Smooth muscle cell (in vitro differentiated cells): Measurements from ENCODE around the gene LRP6. TPM values are rescaled to one million over a fixed set of nuclear protein-coding genes. Genes with fewer than 3 reads are reported as not detected.

Experiments
- DNase-seq: peaks from one replicate; lab custom pipeline; 2025; ENCODE audit not compliant: unreplicated experiment; lab: John Stamatoyannopoulos, UW
- H2AFZ ChIP-seq: fragments of 200-600 bp; sonication (generic); 2 replicates; pipeline ENCODE4 v1.6.0; 2016; ENCODE audit warnings: antibody characterized with exemption, low read depth, mild to moderate bottlenecking
- H3F3A ChIP-seq: fragments of 200-600 bp; sonication (generic); 2 replicates; pipeline ENCODE4 v1.6.0; 2017; ENCODE audit warnings: antibody characterized with exemption, low read depth
- H3K27ac ChIP-seq: fragments of 200-600 bp; sonication (generic); 2 replicates; pipeline ENCODE4 v1.5.1; 2016; ENCODE audit warnings: low read depth, mild to moderate bottlenecking
- H3K27me3 ChIP-seq: fragments of 200-600 bp; sonication (generic); 2 replicates; pipeline ENCODE4 v1.6.1; 2016; ENCODE audit warnings: low read depth, mild to moderate bottlenecking
- H3K36me3 ChIP-seq: fragments of 200-600 bp; sonication (generic); 2 replicates; pipeline ENCODE4 v1.5.1; 2016; ENCODE audit warnings: low read depth
- H3K4me1 ChIP-seq: fragments of 200-600 bp; sonication (generic); 2 replicates; pipeline ENCODE4 v1.5.1; 2016; ENCODE audit warnings: low read depth
- H3K4me2 ChIP-seq: fragments of 200-600 bp; sonication (generic); 2 replicates; pipeline ENCODE4 v1.6.0; 2016; ENCODE audit warnings: mild to moderate bottlenecking
- H3K4me3 ChIP-seq: fragments of 200-600 bp; sonication (generic); 2 replicates; pipeline ENCODE4 v1.5.1; 2016; ENCODE audit warnings: mild to moderate bottlenecking
- H3K79me2 ChIP-seq: fragments of 200-600 bp; sonication (generic); 2 replicates; pipeline ENCODE4 v1.6.0; 2016; ENCODE audit warnings: low read depth, mild to moderate bottlenecking
- H3K9ac ChIP-seq: fragments of 200-600 bp; sonication (generic); 2 replicates; pipeline ENCODE4 v1.6.0; 2016; ENCODE audit warnings: low read depth
- H3K9me3 ChIP-seq: fragments of 200-600 bp; sonication (generic); replicated peaks from 2 replicates; pipeline ENCODE4 v1.5.1; 2016; ENCODE audit warnings: low read depth
- H4K20me1 ChIP-seq: fragments of 200-600 bp; sonication (generic); 2 replicates; pipeline ENCODE4 v1.6.0; 2016; ENCODE audit warnings: low read depth
- CTCF ChIP-seq: fragments of 200-600 bp; sonication (generic); IDR thresholded peaks from 2 replicates; pipeline ENCODE4 v1.5.1; 2017; ENCODE audit warnings: borderline replicate concordance, mild to moderate bottlenecking, antibody characterized with exemption; ENCODE audit not compliant: insufficient read depth, poor library complexity, severe bottlenecking
- WGBS: methylation state at CpG from one replicate; pipeline ENCODE4 v1.1.7; 2016; ENCODE audit warnings: low lambda C conversion rate; 5-methylcytosine and 5-hydroxymethylcytosine counted together
- polyA plus RNA-seq: library from polyadenylated mRNA; unstranded; fragments of >200 nt; fragmentation: Nextera tagmentation; extraction: Ambion mirVana; gene quantifications from 2 replicates; pipeline ENCODE4 v1.2.1, GENCODE V29; 2016
- total RNA-seq: library from RNA; depleted of rRNA; stranded (reverse); fragments of >200 nt; gene quantifications from 2 replicates; pipeline ENCODE4 v1.2.3, GENCODE V29; 2014

Gene LRP6
- total and polyA plus RNA-seq, 2 experiments from 2014 or later: 10.6 to 21.1 TPM

DNA sequence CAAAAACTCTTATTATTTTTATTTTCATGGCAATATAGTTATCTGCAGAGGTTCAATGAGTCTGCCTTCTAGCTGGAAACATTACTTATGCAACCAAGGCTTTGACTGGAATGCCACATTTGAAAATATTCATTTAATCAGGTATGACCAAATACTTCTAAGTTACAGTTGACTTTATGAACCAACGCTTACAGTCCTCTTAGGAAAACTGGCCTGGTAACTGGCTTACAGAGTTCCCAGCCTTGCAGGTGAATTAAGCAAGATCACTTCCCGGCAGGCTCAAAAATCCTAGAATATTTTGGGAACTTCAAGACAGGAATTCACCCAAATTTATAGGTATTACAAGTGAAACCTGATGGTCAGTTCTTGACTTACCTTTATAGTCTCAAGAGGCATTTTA, 12.3 kb downstream of the LRP6 start:
- no peak for TF ChIP-seq CTCF
- peaks cover 83% of the 10 kb centered on the region for H3K79me2 ChIP-seq
- no peaks in the 10 kb centered on the region for H3K27me3 ChIP-seq
- no peak overlapping the region for H3K4me3 ChIP-seq
- DNase-seq: no peak
- no peak overlapping the region for H3K27ac ChIP-seq
- H3K9me3 ChIP-seq: no peaks in the 10 kb centered on the region
- no peak overlapping the region for H3K9ac ChIP-seq
- H3K4me1 ChIP-seq: peaks cover 5% of the 10 kb centered on the region
- H4K20me1 ChIP-seq: peaks cover 76% of the 10 kb centered on the region
- WGBS: 91% methylated on average over 2 of the region's 2 CpGs
- H3F3A ChIP-seq: no peaks in the 10 kb centered on the region
- no peak overlapping the region for H2AFZ ChIP-seq
- H3K36me3 ChIP-seq: no peaks in the 10 kb centered on the region
- H3K4me2 ChIP-seq: no peak overlapping the region

DNA sequence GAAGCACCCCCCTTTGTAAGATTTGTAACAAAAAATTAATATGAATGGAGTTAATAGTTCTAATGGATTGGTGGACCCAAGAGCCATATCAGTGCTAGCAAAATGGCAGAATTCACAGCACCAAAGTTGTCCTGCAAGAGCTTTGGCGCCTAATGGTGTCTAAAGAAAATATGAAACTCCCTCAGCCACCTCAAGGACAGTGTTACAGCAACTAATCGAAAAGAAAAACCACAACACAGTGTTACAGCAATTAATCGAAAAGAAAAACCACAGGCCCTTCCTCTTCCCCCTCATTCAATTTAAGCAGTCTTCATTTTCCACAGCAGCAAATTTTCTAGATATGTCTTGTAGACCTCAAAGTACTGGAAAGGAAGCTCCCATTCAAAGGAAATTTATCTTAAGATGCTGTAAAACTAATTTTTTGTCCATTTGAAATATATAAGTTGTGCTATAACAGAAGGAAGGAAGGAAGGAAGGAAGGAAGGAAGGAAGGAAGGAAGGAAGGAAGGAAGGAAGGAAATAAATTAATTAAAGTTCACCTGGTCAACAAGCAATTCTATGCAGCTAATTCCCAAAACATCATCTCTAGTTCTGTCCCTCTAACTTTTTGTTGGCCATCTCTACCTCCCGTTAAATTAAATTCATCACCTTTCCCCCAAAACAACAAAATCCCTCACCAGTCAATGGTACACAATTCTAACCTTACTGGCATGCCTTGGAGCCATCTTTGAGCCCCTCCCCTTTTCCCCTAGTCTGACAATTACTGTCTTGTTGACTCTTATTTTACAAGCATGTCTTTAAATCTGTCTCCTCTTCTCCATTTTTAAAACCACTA, 17.4 kb downstream of the LRP6 start:
- WGBS: 93% methylated on average over 4 of the region's 4 CpGs
- Histone ChIP-seq H3K4me1 (no peaks in the 10 kb centered on the region), H3K9me3 (no peaks in the 10 kb centered on the region), H3K79me2 (peaks cover 83% of the 10 kb centered on the region), H2AFZ (no peak overlapping the region), H3K36me3 (no peaks in the 10 kb centered on the region), H4K20me1 (peaks cover 75% of the 10 kb centered on the region), H3K27ac (no peak overlapping the region), H3K4me2 (no peak overlapping the region), H3F3A (no peaks in the 10 kb centered on the region), H3K27me3 (no peaks in the 10 kb centered on the region), H3K9ac (no peak overlapping the region), H3K4me3 (no peak overlapping the region)
- DNase-seq: no peak
- TF ChIP-seq CTCF: no peak

DNA sequence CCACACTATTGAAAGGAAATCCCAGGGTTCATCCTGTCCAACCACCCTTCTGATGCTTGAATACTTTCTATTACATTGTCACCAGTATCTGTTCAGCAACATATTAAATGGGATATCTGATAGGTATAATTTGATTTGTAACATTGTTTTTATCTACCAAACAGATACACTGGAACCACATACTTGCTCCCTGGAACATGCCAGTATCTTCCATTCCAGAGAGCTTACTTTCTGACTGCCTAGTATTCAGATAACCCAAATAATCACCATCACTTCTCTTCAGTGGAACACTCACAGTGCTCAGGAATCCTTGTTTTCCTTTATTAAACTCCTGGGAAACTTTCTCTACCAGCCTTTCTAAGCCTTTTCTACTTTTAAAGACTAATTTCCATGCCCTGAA, 19.3 kb downstream of the LRP6 start:
- H3K27ac ChIP-seq: no peak overlapping the region
- H3K79me2 ChIP-seq: peaks cover 87% of the 10 kb centered on the region
- no peak for TF ChIP-seq CTCF
- DNase-seq: no peak
- H3K4me3 ChIP-seq: no peak overlapping the region
- H2AFZ ChIP-seq: no peak overlapping the region
- H3K4me1 ChIP-seq: peaks cover 2% of the 10 kb centered on the region
- no peak overlapping the region for H3K4me2 ChIP-seq
- no peaks in the 10 kb centered on the region for H3F3A ChIP-seq
- no peak overlapping the region for H3K9ac ChIP-seq
- H3K27me3 ChIP-seq: no peaks in the 10 kb centered on the region
- no peaks in the 10 kb centered on the region for H3K9me3 ChIP-seq
- peaks cover 79% of the 10 kb centered on the region for H4K20me1 ChIP-seq
- no peaks in the 10 kb centered on the region for H3K36me3 ChIP-seq

DNA sequence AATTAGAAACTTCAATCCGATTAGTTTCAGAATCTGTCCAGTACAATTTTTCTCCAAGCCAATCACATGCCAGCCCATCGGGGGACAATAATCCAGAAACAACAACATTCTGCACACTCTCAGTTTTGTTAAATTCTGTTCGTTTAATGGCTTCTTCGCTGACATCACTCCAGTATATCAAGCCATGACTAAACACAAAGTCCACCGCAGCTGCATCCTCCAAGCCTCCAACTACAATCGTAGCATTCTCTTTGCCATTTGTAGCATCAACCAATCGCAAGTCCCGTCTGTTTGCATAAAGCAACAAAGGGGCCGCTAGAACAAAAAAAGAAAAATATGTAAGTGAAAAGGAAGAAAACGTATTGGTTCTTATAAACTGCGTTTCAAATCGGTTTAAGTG, 22.5 kb downstream of the LRP6 start:
- H3K36me3 ChIP-seq: no peaks in the 10 kb centered on the region
- WGBS: 93% methylated on average over 12 of the region's 12 CpGs
- H3K27me3 ChIP-seq: no peaks in the 10 kb centered on the region
- H3K9ac ChIP-seq: no peak overlapping the region
- H3K9me3 ChIP-seq: no peaks in the 10 kb centered on the region
- TF ChIP-seq CTCF: no peak
- H3K4me3 ChIP-seq: no peak overlapping the region
- H3K27ac ChIP-seq: no peak overlapping the region
- no peak overlapping the region for H2AFZ ChIP-seq
- H3K4me2 ChIP-seq: no peak overlapping the region
- peaks cover 89% of the 10 kb centered on the region for H3K79me2 ChIP-seq
- H3F3A ChIP-seq: no peaks in the 10 kb centered on the region
- H3K4me1 ChIP-seq: peaks cover 26% of the 10 kb centered on the region
- H4K20me1 ChIP-seq: peaks cover 75% of the 10 kb centered on the region
- DNase-seq: no peak
